H9 (cell line): ENCODE data around the gene SLC46A1. TPM values are rescaled to one million over a fixed set of nuclear protein-coding genes. Genes with fewer than 3 reads are reported as not detected.

Experiments
- DNase-seq: peaks from one replicate; pipeline ENCODE4 v3.0.0-alpha.2; 2017
- H2AFZ ChIP-seq: one replicate; pipeline ENCODE4 v1.6.1; 2013; ENCODE audit warnings: mild to moderate bottlenecking, low read length, control low read depth, moderate library complexity
- H2AK5ac ChIP-seq: 2 replicates; pipeline ENCODE4 v1.6.1; 2013; ENCODE audit warnings: low read length, control low read depth, mixed read lengths; ENCODE audit not compliant: insufficient read length
- H2BK120ac ChIP-seq: one replicate; pipeline ENCODE4 v1.6.1; 2013; ENCODE audit warnings: low read depth, mild to moderate bottlenecking, low read length, control low read depth, inconsistent platforms; ENCODE audit not compliant: poor library complexity, severe bottlenecking
- H2BK12ac ChIP-seq: 2 replicates; pipeline ENCODE4 v1.6.1; 2013; ENCODE audit warnings: low read length, control low read depth, mixed read lengths, low read depth; ENCODE audit not compliant: insufficient read length
- H2BK15ac ChIP-seq: 2 replicates; pipeline ENCODE4 v1.6.1; 2013; ENCODE audit warnings: low read depth, low read length, control low read depth
- H2BK20ac ChIP-seq: one replicate; pipeline ENCODE4 v1.6.1; 2013; ENCODE audit warnings: low read depth, mild to moderate bottlenecking, low read length, control low read depth, inconsistent platforms; ENCODE audit not compliant: poor library complexity, severe bottlenecking
- H2BK5ac ChIP-seq: 2 replicates; pipeline ENCODE4 v1.6.1; 2013; ENCODE audit warnings: low read length, control low read depth, mixed read lengths; ENCODE audit not compliant: insufficient read length
- H3K14ac ChIP-seq: 2 replicates; pipeline ENCODE4 v1.6.1; 2013; ENCODE audit warnings: low read length, control low read depth; ENCODE audit not compliant: insufficient read depth
- H3K18ac ChIP-seq: 2 replicates; pipeline ENCODE4 v1.6.1; 2013; ENCODE audit warnings: low read depth, mild to moderate bottlenecking, mixed read lengths, low read length, control low read depth; ENCODE audit not compliant: insufficient read length
- H3K23ac ChIP-seq: 2 replicates; pipeline ENCODE4 v1.6.1; 2013; ENCODE audit warnings: low read length, control low read depth, mixed read lengths, low read depth; ENCODE audit not compliant: insufficient read length
- H3K23me2 ChIP-seq: 2 replicates; pipeline ENCODE4 v1.6.1; 2013; ENCODE audit warnings: low read depth, mild to moderate bottlenecking, mixed read lengths, low read length, control low read depth; ENCODE audit not compliant: insufficient read length, poor library complexity, severe bottlenecking
- H3K27ac ChIP-seq: 2 replicates; pipeline ENCODE4 v1.5.1; 2013; ENCODE audit warnings: low read length, control low read depth, mixed read lengths, low read depth; ENCODE audit not compliant: insufficient read length
- H3K27me3 ChIP-seq: 2 replicates; pipeline ENCODE4 v1.6.1; 2013; ENCODE audit warnings: low read length, control low read depth, inconsistent platforms; ENCODE audit not compliant: insufficient read depth
- H3K4ac ChIP-seq: 2 replicates; pipeline ENCODE4 v1.6.1; 2013; ENCODE audit warnings: low read depth, mild to moderate bottlenecking, control low read depth, inconsistent platforms, low read length, moderate library complexity
- H3K4me1 ChIP-seq: 2 replicates; pipeline ENCODE4 v1.6.1; 2013; ENCODE audit warnings: low read length, control low read depth, inconsistent platforms; ENCODE audit not compliant: insufficient read depth
- H3K4me2 ChIP-seq: 2 replicates; pipeline ENCODE4 v1.6.1; 2013; ENCODE audit warnings: low read length, control low read depth, mixed read lengths; ENCODE audit not compliant: insufficient read length, insufficient read depth
- H3K56ac ChIP-seq: 2 replicates; pipeline ENCODE4 v1.6.1; 2013; ENCODE audit warnings: low read depth, mild to moderate bottlenecking, mixed read lengths, low read length, control low read depth; ENCODE audit not compliant: insufficient read length
- H3K79me1 ChIP-seq: 2 replicates; pipeline ENCODE4 v1.6.1; 2013; ENCODE audit warnings: low read depth, mild to moderate bottlenecking, moderate library complexity, low read length, control low read depth, inconsistent platforms; ENCODE audit not compliant: insufficient read depth, poor library complexity, severe bottlenecking
- H3K79me2 ChIP-seq: 2 replicates; pipeline ENCODE4 v1.6.1; 2013; ENCODE audit warnings: low read length, control low read depth, inconsistent platforms; ENCODE audit not compliant: insufficient read depth
- H3K9ac ChIP-seq: 2 replicates; pipeline ENCODE4 v1.6.1; 2013; ENCODE audit warnings: low read length, control low read depth, mixed read lengths; ENCODE audit not compliant: insufficient read length; ENCODE audit errors: extremely low read depth
- H3K9me3 ChIP-seq: one replicate; pipeline ENCODE4 v1.6.1; 2013; ENCODE audit warnings: low read depth, low read length, inconsistent platforms; ENCODE audit not compliant: control insufficient read depth
- H3T11ph ChIP-seq: one replicate; pipeline ENCODE4 v1.6.1; 2013; ENCODE audit warnings: mild to moderate bottlenecking, low read length, control low read depth, inconsistent platforms
- H4K20me1 ChIP-seq: one replicate; pipeline ENCODE4 v1.6.1; 2013; ENCODE audit not compliant: control insufficient read depth, insufficient read length, insufficient read depth
- H4K5ac ChIP-seq: 2 replicates; pipeline ENCODE4 v1.6.1; 2013; ENCODE audit warnings: low read depth, mild to moderate bottlenecking, mixed read lengths, low read length, control low read depth; ENCODE audit not compliant: insufficient read length
- H4K8ac ChIP-seq: replicated peaks from 2 replicates; pipeline ENCODE4 v1.6.1; 2013; ENCODE audit warnings: low read length, control low read depth, mixed read lengths, low read depth; ENCODE audit not compliant: insufficient read length
- H4K91ac ChIP-seq: 2 replicates; pipeline ENCODE4 v1.6.1; 2013; ENCODE audit warnings: low read depth, mild to moderate bottlenecking, moderate library complexity, mixed read lengths, low read length, control low read depth; ENCODE audit not compliant: insufficient read length
- H3K27ac Mint-ChIP-seq, 3 experiments: 2 replicates in 2 of 3; 3 replicates in 1 of 3; pipeline ENCODE4 v1.8.0; 2020 to 2021; ENCODE audit warnings: mixed read lengths in 3 of 3, mild to moderate bottlenecking in 1 of 3, moderate library complexity in 1 of 3
- H3K27me3 Mint-ChIP-seq: 2 replicates; pipeline ENCODE4 v1.8.0; 2021; ENCODE audit warnings: low read depth, mild to moderate bottlenecking, moderate library complexity, mixed read lengths
- H3K36me3 Mint-ChIP-seq, 3 experiments: 2 replicates in 2 of 3; 3 replicates in 1 of 3; pipeline ENCODE4 v1.8.0; 2020 to 2021; ENCODE audit warnings: low read depth in 3 of 3, mixed read lengths in 3 of 3; ENCODE audit not compliant: insufficient read depth in 1 of 3
- H3K4me1 Mint-ChIP-seq, 2 experiments: 2 replicates each; pipeline ENCODE4 v1.8.0; 2020; ENCODE audit warnings: mixed read lengths in 2 of 2
- H3K4me3 Mint-ChIP-seq, 2 experiments: 2 replicates in 1 of 2; 3 replicates in 1 of 2; pipeline ENCODE4 v1.8.0; 2020 to 2021; ENCODE audit warnings: mild to moderate bottlenecking in 2 of 2, mixed read lengths in 2 of 2, moderate library complexity in 1 of 2
- H3K9me3 Mint-ChIP-seq, 2 experiments: 2 replicates in 1 of 2; 3 replicates in 1 of 2; pipeline ENCODE4 v1.8.0; 2020; ENCODE audit warnings: mild to moderate bottlenecking in 2 of 2, mixed read lengths in 2 of 2, moderate library complexity in 1 of 2
- WGBS: extraction: QIAGEN DNeasy Blood & Tissue Kit; methylation state at CpG from one replicate; pipeline ENCODE4 v1.1.7; 2013; ENCODE audit warnings: missing lambda C conversion rate, low lambda C conversion rate, mixed read lengths; ENCODE audit not compliant: insufficient read length; ENCODE audit errors: extremely low coverage; 5-methylcytosine and 5-hydroxymethylcytosine counted together
- total RNA-seq: library from RNA; stranded (reverse); gene quantifications from 2 replicates; pipeline ENCODE4 v1.2.1, GENCODE V29; 2021
- TF ChIP-seq, protein P1 (sequence below): fragments of 200-600 bp; sonication (generic); conservative IDR thresholded peaks from 3 replicates; pipeline ENCODE4 v1.8.0; 2021; ENCODE audit warnings: antibody characterized with exemption, mild to moderate bottlenecking

Gene SLC46A1
- total RNA-seq, 1 experiment from 2014 or later = 8.7 TPM

DNA sequence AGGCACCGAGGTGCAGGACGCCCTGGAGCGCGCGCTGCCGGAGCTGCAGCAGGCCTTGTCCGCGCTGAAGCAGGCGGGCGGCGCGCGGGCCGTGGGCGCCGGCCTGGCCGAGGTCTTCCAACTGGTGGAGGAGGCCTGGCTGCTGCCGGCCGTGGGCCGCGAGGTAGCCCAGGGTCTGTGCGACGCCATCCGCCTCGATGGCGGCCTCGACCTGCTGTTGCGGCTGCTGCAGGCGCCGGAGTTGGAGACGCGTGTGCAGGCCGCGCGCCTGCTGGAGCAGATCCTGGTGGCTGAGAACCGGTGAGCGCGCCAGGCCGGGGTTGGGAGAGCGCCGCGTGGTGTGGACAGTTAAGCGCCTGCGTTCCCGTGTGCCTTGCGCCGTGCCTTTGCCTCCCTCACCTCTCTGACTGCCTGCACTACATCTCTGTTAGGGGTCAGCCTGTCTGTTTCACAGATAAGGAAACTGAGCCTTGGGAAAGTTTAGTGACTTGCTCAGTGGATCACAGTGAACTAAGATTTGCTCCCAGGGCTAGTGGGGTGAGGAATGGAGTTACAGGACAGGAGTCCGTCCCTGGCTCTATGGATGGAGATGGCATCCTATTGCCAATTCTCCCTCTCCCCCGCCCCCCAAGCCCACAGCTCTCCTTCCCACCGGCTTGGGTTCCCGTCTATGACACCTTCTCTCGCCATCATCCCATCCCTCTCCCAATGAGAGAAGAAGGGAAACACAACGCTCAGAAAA lies 33.6 kb downstream of the SLC46A1 start:
- Mint-ChIP-seq H3K9me3 (no peaks in the 10 kb centered on the region; a peak in 2 of 5 replicates), H3K4me3 (peak overlapping the region; percentile 57 to 83), H3K4me1 (peaks cover 14 to 21% of the 10 kb centered on the region in 2 experiments), H3K27me3 (peaks cover 46% of the 10 kb centered on the region), H3K36me3 (peaks cover 0 to 6% (median 2%) of the 10 kb centered on the region in 3 experiments; a peak in 3 of 7 replicates), H3K27ac (no peak overlapping the region)
- Histone ChIP-seq H3K4ac (no peak overlapping the region), H2BK20ac (no peak overlapping the region), H2BK12ac (no peak overlapping the region), H2BK15ac (no peak overlapping the region; the same call in 1 of the 2 replicates), H3K56ac (no peak overlapping the region), H3K4me2 (peak overlapping the region; percentile 53), H3K23me2 (peaks cover 10% of the 10 kb centered on the region), H3K27me3 (peaks cover 12% of the 10 kb centered on the region; the same call in 1 of the 2 replicates), H4K8ac (no peak overlapping the region), H3K18ac (no peak overlapping the region), H2BK5ac (no peak overlapping the region), H3K14ac (peak overlapping the region; percentile 9; the same call in 1 of the 2 replicates), H2BK120ac (no peak overlapping the region), H3T11ph (no peak overlapping the region), H3K79me1 (no peaks in the 10 kb centered on the region), H3K27ac (no peak overlapping the region), H4K91ac (no peak overlapping the region), H3K4me1 (peaks cover 2% of the 10 kb centered on the region; the same call in 1 of the 2 replicates), H4K5ac (no peak overlapping the region), H3K23ac (no peak overlapping the region), H2AK5ac (no peak overlapping the region), H3K79me2 (no peaks in the 10 kb centered on the region), H3K9ac (no peak overlapping the region), H3K9me3 (no peaks in the 10 kb centered on the region), H2AFZ (no peak overlapping the region), H4K20me1 (peaks cover 2% of the 10 kb centered on the region)
- peak; percentile 43 for DNase-seq
- no CpG with 5 or more reads among the region's 53 CpGs for WGBS
- TF ChIP-seq, protein P1, sequence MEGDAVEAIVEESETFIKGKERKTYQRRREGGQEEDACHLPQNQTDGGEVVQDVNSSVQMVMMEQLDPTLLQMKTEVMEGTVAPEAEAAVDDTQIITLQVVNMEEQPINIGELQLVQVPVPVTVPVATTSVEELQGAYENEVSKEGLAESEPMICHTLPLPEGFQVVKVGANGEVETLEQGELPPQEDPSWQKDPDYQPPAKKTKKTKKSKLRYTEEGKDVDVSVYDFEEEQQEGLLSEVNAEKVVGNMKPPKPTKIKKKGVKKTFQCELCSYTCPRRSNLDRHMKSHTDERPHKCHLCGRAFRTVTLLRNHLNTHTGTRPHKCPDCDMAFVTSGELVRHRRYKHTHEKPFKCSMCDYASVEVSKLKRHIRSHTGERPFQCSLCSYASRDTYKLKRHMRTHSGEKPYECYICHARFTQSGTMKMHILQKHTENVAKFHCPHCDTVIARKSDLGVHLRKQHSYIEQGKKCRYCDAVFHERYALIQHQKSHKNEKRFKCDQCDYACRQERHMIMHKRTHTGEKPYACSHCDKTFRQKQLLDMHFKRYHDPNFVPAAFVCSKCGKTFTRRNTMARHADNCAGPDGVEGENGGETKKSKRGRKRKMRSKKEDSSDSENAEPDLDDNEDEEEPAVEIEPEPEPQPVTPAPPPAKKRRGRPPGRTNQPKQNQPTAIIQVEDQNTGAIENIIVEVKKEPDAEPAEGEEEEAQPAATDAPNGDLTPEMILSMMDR = no peak
